PC-3 (cell line): ENCODE results near the gene IQSEC1. TPM values are rescaled to one million over a fixed set of nuclear protein-coding genes. Genes with fewer than 3 reads are reported as not detected.

Experiments
- ATAC-seq: fragments of 200-7000 bp; cut with Tn5 transposase; 2 replicates; pipeline ENCODE4 v1.9.1; 2020; ENCODE audit warnings: mild to moderate bottlenecking, moderate library complexity
- BruUV-seq: library from RNA; stranded (reverse); fragments of 400-500 nt; replicated peaks from 2 replicates; lab custom pipeline; 2021; lab: Mats Ljungman, UMichigan
- CTCF ChIA-PET: fragments of 300-600 bp; sonication (Branson Sonifier 250); formaldehyde crosslinking; loops from one replicate; lab custom pipeline; 2022; ENCODE audit warnings: antibody characterized with exemption; lab: Charles Lee
- POLR2A ChIA-PET: fragments of 300-600 bp; sonication (Branson Sonifier 250); formaldehyde crosslinking; loops from one replicate; lab custom pipeline; 2022; ENCODE audit warnings: antibody characterized with exemption; ENCODE audit not compliant: unreplicated experiment; lab: Charles Lee
- DNase-seq: peaks from one replicate; pipeline ENCODE4 v3.0.0-alpha.2; 2015
- H2AFZ ChIP-seq: fragments of 300-600 bp; sonication (generic); 2 replicates; pipeline ENCODE4 v1.6.0; 2016; ENCODE audit warnings: antibody characterized with exemption, low read length
- H3F3A ChIP-seq: fragments of 300-600 bp; sonication (generic); one replicate; pipeline ENCODE4 v1.6.0; 2017; ENCODE audit warnings: antibody characterized with exemption, low read length, control low read depth, mild to moderate bottlenecking; ENCODE audit not compliant: unreplicated experiment
- H3K27ac ChIP-seq: fragments of 300-600 bp; sonication (generic); 2 replicates; pipeline ENCODE4 v1.5.1; 2016; ENCODE audit warnings: mild to moderate bottlenecking, low read length
- H3K27me3 ChIP-seq: fragments of 300-600 bp; sonication (generic); 2 replicates; pipeline ENCODE4 v1.6.1; 2016; ENCODE audit warnings: low read length, mixed read lengths
- H3K36me3 ChIP-seq: fragments of 300-600 bp; sonication (generic); 2 replicates; pipeline ENCODE4 v1.6.1; 2016; ENCODE audit warnings: low read depth, mixed run types, low read length, mixed read lengths
- H3K4me1 ChIP-seq: fragments of 300-600 bp; sonication (generic); 2 replicates; pipeline ENCODE4 v1.5.1; 2016; ENCODE audit warnings: low read length; ENCODE audit not compliant: insufficient read depth
- H3K4me2 ChIP-seq: fragments of 300-600 bp; sonication (generic); 2 replicates; pipeline ENCODE4 v1.6.0; 2016; ENCODE audit warnings: low read length
- H3K4me3 ChIP-seq: fragments of 300-600 bp; sonication (generic); 2 replicates; pipeline ENCODE4 v1.5.1; 2016; ENCODE audit warnings: mild to moderate bottlenecking, low read length, mixed read lengths
- H3K79me2 ChIP-seq: fragments of 300-600 bp; sonication (generic); 2 replicates; pipeline ENCODE4 v1.6.1; 2017; ENCODE audit warnings: low read length, mixed read lengths
- H3K9ac ChIP-seq: fragments of 300-600 bp; sonication (generic); 2 replicates; pipeline ENCODE4 v1.6.0; 2016; ENCODE audit warnings: mild to moderate bottlenecking, low read length
- H3K9me2 ChIP-seq: fragments of 300-600 bp; sonication (generic); replicated peaks from 2 replicates; pipeline ENCODE4 v1.6.1; 2016; ENCODE audit warnings: mixed run types, low read length, mixed read lengths
- H3K9me3 ChIP-seq: fragments of 300-600 bp; sonication (generic); 2 replicates; pipeline ENCODE4 v1.6.1; 2016; ENCODE audit warnings: low read length, mixed read lengths
- H4K20me1 ChIP-seq: fragments of 300-600 bp; sonication (generic); 2 replicates; pipeline ENCODE4 v1.6.1; 2016; ENCODE audit warnings: low read length, mixed read lengths
- EZH2 ChIP-seq: fragments of 300-600 bp; sonication (generic); IDR thresholded peaks from one replicate; pipeline ENCODE4 v1.6.1; 2017; ENCODE audit warnings: antibody characterized with exemption, mild to moderate bottlenecking, low read length; ENCODE audit not compliant: unreplicated experiment
- EZH2phosphoT487 ChIP-seq: fragments of 300-600 bp; sonication (generic); IDR thresholded peaks from 2 replicates; pipeline ENCODE4 v1.6.1; 2018; ENCODE audit warnings: mild to moderate bottlenecking, antibody characterized with exemption, low read length, borderline replicate concordance
- intact Hi-C: fragments of 100-400 bp; cut with micrococcal nuclease; formaldehyde crosslinking; loops from 2 replicates; pipeline ENCODE4 v1.9.0; 2023
- total RNA-seq: library from RNA; depleted of rRNA; stranded (reverse); fragments of >200 nt; gene quantifications from 2 replicates; pipeline ENCODE4 v1.2.3, GENCODE V29; 2014
- TF ChIP-seq, protein P1 (sequence below): fragments of 300-600 bp; sonication (generic); conservative IDR thresholded peaks from 2 replicates; pipeline ENCODE4 v1.5.1; 2017; ENCODE audit warnings: antibody characterized with exemption, low read depth, mild to moderate bottlenecking, low read length

IQSEC1 gene
- total RNA-seq, 1 experiment from 2014 or later = 37.9 TPM

DNA sequence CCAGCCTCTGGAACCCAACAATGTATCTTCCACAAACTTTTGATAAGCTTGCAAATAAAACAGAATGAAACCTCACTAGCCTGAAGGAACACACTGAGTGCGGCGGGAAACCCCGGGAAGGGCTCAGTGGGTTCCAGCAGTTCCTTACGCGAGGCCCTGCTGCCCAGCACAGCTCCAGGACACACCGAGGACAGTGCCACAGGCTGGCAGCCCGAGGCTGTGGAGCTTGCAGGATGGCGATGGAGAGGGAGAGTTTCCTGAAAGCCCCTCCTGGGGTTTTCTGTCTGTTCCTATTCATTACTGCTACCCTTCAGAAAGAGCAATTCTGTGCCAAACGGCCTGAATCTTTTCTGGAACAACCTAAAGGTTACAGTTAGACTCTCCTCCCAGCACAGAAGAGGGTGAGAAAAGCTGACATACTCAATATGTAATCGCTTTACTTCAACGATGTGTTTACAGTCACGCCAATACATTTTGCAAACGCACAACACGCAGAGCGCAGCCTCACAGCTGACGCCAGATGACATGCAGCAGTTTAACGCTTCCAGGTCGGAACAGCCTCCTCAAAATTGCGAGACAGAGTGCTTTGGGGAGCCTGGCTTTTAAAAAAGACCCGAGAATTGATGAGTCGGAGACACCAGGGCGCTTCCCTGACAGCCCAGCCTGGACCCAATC lies 174.8 kb downstream of the IQSEC1 start:
- Histone ChIP-seq H3K27ac (peak overlapping the region; percentile 43), H3K4me1 (peaks cover 19% of the 10 kb centered on the region), H3K4me3 (no peak overlapping the region), H3K4me2 (0 out of 2 replicates have a peak overlapping the region, but pooled peaks have one; percentile 7), H3F3A (no peaks in the 10 kb centered on the region), H3K79me2 (no peaks in the 10 kb centered on the region), H4K20me1 (no peaks in the 10 kb centered on the region), H3K27me3 (no peaks in the 10 kb centered on the region), H3K9me2 (no peaks in the 10 kb centered on the region), H3K9ac (no peak overlapping the region), H3K36me3 (peaks cover 3% of the 10 kb centered on the region; the same call in 1 of the 2 replicates), H2AFZ (no peak overlapping the region), H3K9me3 (no peaks in the 10 kb centered on the region)
- ChIA-PET CTCF (interaction anchor here (1.3 kb wide), 1 partner anchor 86 kb away, joined by 3 read pairs; no protein-coding TSS in a partner anchor), POLR2A (no interaction called here)
- DNase-seq (no peak), ATAC-seq (peak; percentile 7; the same call in 1 of the 2 replicates)
- intact Hi-C loops = loop anchor here (10.0 kb wide), 3 partner anchors 96 to 414 kb away; partner anchors contain the start of genes MKRN2 and TSEN2
- TSS peak; percentile 16 for BruUV-seq
- no peak for TF ChIP-seq EZH2phosphoT487

DNA sequence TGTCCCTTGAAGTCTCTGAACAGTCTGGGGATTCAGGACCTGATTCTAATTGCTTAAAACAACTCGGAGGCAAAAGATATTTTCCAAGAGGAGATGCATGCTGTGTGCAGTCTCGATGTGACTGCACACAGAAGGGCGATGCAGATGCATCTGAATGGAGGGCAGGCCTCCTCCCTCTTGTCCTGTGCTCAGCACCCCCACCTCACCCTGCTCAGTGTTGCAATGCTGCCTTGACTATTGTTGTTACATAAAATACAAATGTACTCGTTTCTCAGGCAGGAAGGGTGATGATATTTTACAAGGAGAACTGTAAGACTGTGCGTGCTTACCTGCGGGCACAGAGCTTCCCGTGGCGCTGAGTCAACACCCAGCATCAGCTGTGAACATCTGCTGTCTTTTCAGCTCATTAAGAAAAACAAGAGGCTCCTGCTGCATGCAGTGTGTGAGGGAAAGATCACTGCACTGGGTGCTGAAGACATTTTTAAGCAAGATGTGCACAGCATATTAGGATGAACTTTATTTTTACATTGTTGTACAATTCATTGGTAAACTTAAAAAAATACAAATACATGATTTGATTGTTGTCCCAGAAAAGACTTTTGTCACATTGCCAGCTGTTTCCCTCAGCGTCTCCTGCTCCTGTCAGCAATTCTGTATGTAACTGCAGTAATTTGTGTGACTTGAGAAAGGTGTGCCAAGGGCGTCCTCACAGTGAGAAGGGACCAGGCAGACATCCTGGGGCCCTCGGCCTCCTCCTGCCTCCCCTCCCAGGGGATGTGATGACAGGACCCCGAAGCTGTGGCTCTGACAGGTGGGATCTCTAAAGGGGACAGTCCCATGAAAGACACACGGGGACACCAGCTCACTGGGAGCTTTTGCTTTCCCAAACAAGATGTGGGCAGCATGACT lies 175.6 kb downstream of the IQSEC1 start:
- no peak overlapping the region for H3K4me3 ChIP-seq
- peak overlapping the region; percentile 43 for H3K27ac ChIP-seq
- peaks cover 22% of the 10 kb centered on the region for H3K4me1 ChIP-seq
- H2AFZ ChIP-seq = no peak overlapping the region
- H3K36me3 ChIP-seq = peaks cover 3% of the 10 kb centered on the region; the same call in 1 of the 2 replicates
- POLR2A ChIA-PET = interaction anchor here (0.6 kb wide), 1 partner anchor 509 kb away, joined by 4 read pairs; no protein-coding TSS in a partner anchor
- TF ChIP-seq, protein P1, sequence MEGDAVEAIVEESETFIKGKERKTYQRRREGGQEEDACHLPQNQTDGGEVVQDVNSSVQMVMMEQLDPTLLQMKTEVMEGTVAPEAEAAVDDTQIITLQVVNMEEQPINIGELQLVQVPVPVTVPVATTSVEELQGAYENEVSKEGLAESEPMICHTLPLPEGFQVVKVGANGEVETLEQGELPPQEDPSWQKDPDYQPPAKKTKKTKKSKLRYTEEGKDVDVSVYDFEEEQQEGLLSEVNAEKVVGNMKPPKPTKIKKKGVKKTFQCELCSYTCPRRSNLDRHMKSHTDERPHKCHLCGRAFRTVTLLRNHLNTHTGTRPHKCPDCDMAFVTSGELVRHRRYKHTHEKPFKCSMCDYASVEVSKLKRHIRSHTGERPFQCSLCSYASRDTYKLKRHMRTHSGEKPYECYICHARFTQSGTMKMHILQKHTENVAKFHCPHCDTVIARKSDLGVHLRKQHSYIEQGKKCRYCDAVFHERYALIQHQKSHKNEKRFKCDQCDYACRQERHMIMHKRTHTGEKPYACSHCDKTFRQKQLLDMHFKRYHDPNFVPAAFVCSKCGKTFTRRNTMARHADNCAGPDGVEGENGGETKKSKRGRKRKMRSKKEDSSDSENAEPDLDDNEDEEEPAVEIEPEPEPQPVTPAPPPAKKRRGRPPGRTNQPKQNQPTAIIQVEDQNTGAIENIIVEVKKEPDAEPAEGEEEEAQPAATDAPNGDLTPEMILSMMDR = no peak
- no peak for TF ChIP-seq EZH2phosphoT487
- TF ChIP-seq EZH2 = no peak
- H3K9ac ChIP-seq = no peak overlapping the region
- no peaks in the 10 kb centered on the region for H4K20me1 ChIP-seq
- DNase-seq = peak; percentile 82
- no peaks in the 10 kb centered on the region for H3K27me3 ChIP-seq
- no peaks in the 10 kb centered on the region for H3K79me2 ChIP-seq
- H3F3A ChIP-seq = no peaks in the 10 kb centered on the region
- ATAC-seq = peak; percentile 80
- intact Hi-C loops = loop anchor here (10.0 kb wide), 3 partner anchors 97 to 413 kb away; partner anchors contain the start of genes MKRN2 and TSEN2
- CTCF ChIA-PET = interaction anchor here (0.6 to 1.3 kb wide), 4 partner anchors 73 to 195 kb away, joined by 3 to 4 read pairs (median 3); no protein-coding TSS in a partner anchor
- H3K9me3 ChIP-seq = no peaks in the 10 kb centered on the region
- BruUV-seq = no TSS peak
- H3K4me2 ChIP-seq = peak overlapping the region; percentile 23; the same call in 1 of the 2 replicates
- H3K9me2 ChIP-seq = no peaks in the 10 kb centered on the region
